HepG2 (cell line): ENCODE results near the gene PCYOX1L. TPM values are rescaled to one million over a fixed set of nuclear protein-coding genes. Genes with fewer than 3 reads are reported as not detected.

Source experiments
- AGO2 ChIP-seq: fragments of 200-400 bp; formaldehyde crosslinking; optimal IDR thresholded peaks from 2 replicates; pipeline ENCODE3; 2017; ENCODE audit warnings: mild to moderate bottlenecking, low read depth, low read length, moderate library complexity
- ARNTL ChIP-seq: sonication (generic); formaldehyde crosslinking; IDR thresholded peaks from 2 replicates; pipeline ENCODE4 v1.4.0; 2020; ENCODE audit warnings: mild to moderate bottlenecking, missing genetic modification reagents
- ATF7-NPFF ChIP-seq: sonication (generic); formaldehyde crosslinking; IDR thresholded peaks from 2 replicates; pipeline ENCODE4 v1.8.1; 2023; ENCODE audit warnings: mild to moderate bottlenecking, low read depth, missing genetic modification reagents, moderate library complexity
- BATF2 ChIP-seq: sonication (generic); formaldehyde crosslinking; IDR thresholded peaks from 2 replicates; pipeline ENCODE4 v1.8.0; 2022; ENCODE audit warnings: mild to moderate bottlenecking, missing genetic modification reagents, moderate library complexity
- CCDC6 ChIP-seq: sonication (generic); formaldehyde crosslinking; IDR thresholded peaks from 2 replicates; pipeline ENCODE4 v1.8.1; 2022; ENCODE audit warnings: mild to moderate bottlenecking, missing genetic modification reagents, moderate library complexity
- GABPB1 ChIP-seq: IDR thresholded peaks from 2 replicates; pipeline ENCODE4 v1.6.1; 2016; ENCODE audit warnings: mild to moderate bottlenecking, missing genetic modification reagents, moderate library complexity, missing compliant biosample characterization
- HOXA5 ChIP-seq: sonication (generic); formaldehyde crosslinking; IDR thresholded peaks from 2 replicates; pipeline ENCODE4 v1.4.0; 2020; ENCODE audit warnings: missing genetic modification reagents
- JUND ChIP-seq: sonication (generic); formaldehyde crosslinking; IDR thresholded peaks from 2 replicates; pipeline ENCODE4 v1.8.0; 2022; ENCODE audit warnings: mild to moderate bottlenecking, missing genetic modification reagents
- NFE2 ChIP-seq: sonication (generic); formaldehyde crosslinking; IDR thresholded peaks from 2 replicates; pipeline ENCODE4 v1.4.0; 2020; ENCODE audit warnings: missing genetic modification reagents
- PHF8 ChIP-seq: sonication (generic); formaldehyde crosslinking; IDR thresholded peaks from 2 replicates; pipeline ENCODE4 v1.5.0; 2020; ENCODE audit warnings: missing genetic modification reagents
- PRDM10 ChIP-seq: sonication (generic); formaldehyde crosslinking; IDR thresholded peaks from 2 replicates; pipeline ENCODE4 v1.4.0; 2020; ENCODE audit warnings: low read depth, missing genetic modification reagents
- RFX5 ChIP-seq: IDR thresholded peaks from 2 replicates; pipeline ENCODE4 v1.6.1; 2011; ENCODE audit warnings: low read depth, low read length, improper control_type of control experiment
- SPEN ChIP-seq: sonication (generic); formaldehyde crosslinking; IDR thresholded peaks from 2 replicates; pipeline ENCODE4 v1.5.1; 2020; ENCODE audit warnings: low read depth, mild to moderate bottlenecking, missing genetic modification reagents
- TFDP2 ChIP-seq: sonication (generic); formaldehyde crosslinking; IDR thresholded peaks from 2 replicates; pipeline ENCODE4 v1.4.0; 2020; ENCODE audit warnings: missing genetic modification reagents
- THAP11 ChIP-seq: IDR thresholded peaks from 2 replicates; pipeline ENCODE4 v1.6.1; 2016; ENCODE audit warnings: missing biosample characterization, missing genetic modification reagents
- XRCC5 ChIP-seq: fragments of 200-400 bp; formaldehyde crosslinking; optimal IDR thresholded peaks from 2 replicates; pipeline ENCODE3; 2017; ENCODE audit warnings: mild to moderate bottlenecking, low read length
- ZNF34 ChIP-seq: sonication (generic); formaldehyde crosslinking; IDR thresholded peaks from 2 replicates; pipeline ENCODE4 v1.4.0; 2020; ENCODE audit warnings: mild to moderate bottlenecking, missing genetic modification reagents, borderline replicate concordance
- ZNF574 ChIP-seq: sonication (generic); formaldehyde crosslinking; IDR thresholded peaks from 2 replicates; pipeline ENCODE4 v1.4.0; 2020; ENCODE audit warnings: missing genetic modification reagents
- ZNF782 ChIP-seq: sonication (generic); formaldehyde crosslinking; IDR thresholded peaks from 2 replicates; pipeline ENCODE4 v1.4.0; 2020; ENCODE audit warnings: missing genetic modification reagents, mild to moderate bottlenecking, borderline replicate concordance
- ZNF878 ChIP-seq: sonication (generic); formaldehyde crosslinking; IDR thresholded peaks from 2 replicates; pipeline ENCODE4 v1.8.1; 2023; ENCODE audit warnings: mild to moderate bottlenecking, missing genetic modification reagents, moderate library complexity
- ZSCAN20 ChIP-seq: sonication (generic); formaldehyde crosslinking; IDR thresholded peaks from 2 replicates; pipeline ENCODE4 v1.4.0; 2020; ENCODE audit warnings: missing genetic modification reagents, mild to moderate bottlenecking, borderline replicate concordance
- polyA plus RNA-seq, 8 experiments: library from polyadenylated mRNA; depleted of rRNA in 3 of 8; stranded (reverse) in 7 of 8; unstranded in 1 of 8; fragments of >200 nt; fragmentation: Illumina TruSeq in 4 of 8; extraction: Trizol in 4 of 8; gene quantifications; 2 replicates each; pipeline versions ENCODE4 v1.2.1 to v1.2.3, GENCODE V29; 2011 to 2016; ENCODE audit warnings: low read depth in 4 of 8, missing spikeins in 1 of 8, mixed read lengths in 1 of 8; ENCODE audit not compliant: insufficient read depth in 1 of 8
- total RNA-seq, 5 experiments: library from RNA; depleted of rRNA; stranded (reverse); fragments of >200 nt; fragmentation: Illumina TruSeq; extraction: Trizol; gene quantifications; 2 replicates each; pipeline ENCODE4 v1.2.3, GENCODE V29; 2016; ENCODE audit warnings: low read depth in 1 of 5

PCYOX1L gene
- total and polyA plus RNA-seq, 2 of the 13 experiments (the other 11 are each of a cell fraction or from before 2014, with no cell fraction given): 1.00 to 3.7 TPM

GRCh38 chr5:149357370-149358293, at the start of gene PCYOX1L (continued):
- TF ChIP-seq PRDM10 (CRISPR knock-in tag) (peak; percentile 86), ZNF34 (CRISPR knock-in tag) (peak; percentile 80; the same call in 1 of the 2 replicates), JUND (no peak), HOXA5 (no peak), ZNF782 (CRISPR knock-in tag) (no peak), ZNF574 (CRISPR knock-in tag) (peak; percentile 52), CCDC6 (peak; percentile 79; the same call in 1 of the 2 replicates), TFDP2 (CRISPR knock-in tag) (peak; percentile 82), PHF8 (CRISPR knock-in tag) (peak; percentile 68), ARNTL (CRISPR knock-in tag) (0 out of 2 replicates have a peak, but pooled peaks have one; percentile 15), BATF2 (CRISPR knock-in tag) (no peak), RFX5 (no peak), THAP11 (CRISPR knock-in tag) (peak; percentile 31; the same call in 1 of the 2 replicates), ZNF878 (CRISPR knock-in tag) (no peak), NFE2 (CRISPR knock-in tag) (no peak), SPEN (CRISPR knock-in tag) (peak; percentile 71; the same call in 1 of the 2 replicates), XRCC5 (peak; percentile 28), ZSCAN20 (peak; percentile 29; the same call in 1 of the 2 replicates), GABPB1 (CRISPR knock-in tag) (peak; percentile 78), AGO2 (peak; percentile 34), ATF7-NPFF (peak; percentile 75)
